ENCODE measurements around the gene CD1C.

CD1C gene

DNA sequence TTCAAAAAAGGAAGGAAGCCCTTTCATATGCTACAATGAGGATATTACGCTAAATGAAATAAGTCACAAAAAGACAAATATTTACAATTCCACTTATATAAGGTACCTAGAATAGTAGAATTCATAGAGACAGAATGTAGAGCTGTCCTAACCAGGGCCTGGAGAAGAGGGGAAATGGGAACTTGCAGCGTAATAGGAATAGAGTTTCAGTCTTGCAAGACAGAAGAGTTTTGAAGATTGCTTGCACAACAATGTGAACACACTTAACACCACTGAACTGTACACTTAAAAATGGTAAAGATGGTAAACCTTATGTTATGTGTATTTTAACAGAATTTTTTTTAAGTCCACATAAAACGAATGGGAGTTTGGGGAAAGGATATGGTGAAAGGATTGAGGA is 38.7 kb downstream of the CD1C start:
- Histone ChIP-seq H2BK15ac (replicated peaks; ENCODE audit: low read depth) (no peak overlapping the region), H3K23ac (ENCODE audit: low read length) (no peak overlapping the region), H3K36me3 (ENCODE audit: control insufficient read depth, insufficient read depth, low read length) (no peaks in the 10 kb centered on the region), H4K5ac (ENCODE audit: low read length) (no peak overlapping the region), H2BK5ac (ENCODE audit: low read length) (no peak overlapping the region), H3K79me1 (ENCODE audit: low read length) (no peaks in the 10 kb centered on the region), H3K27ac (ENCODE audit: low read depth, low read length) (no peak overlapping the region), H3K56ac (ENCODE audit: low read length) (no peak overlapping the region), H2AK5ac (ENCODE audit: low read length) (no peak overlapping the region), H3K9ac (ENCODE audit: low read length) (no peak overlapping the region), H3K4ac (ENCODE audit: low read depth, low read length) (no peak overlapping the region), H2BK120ac (ENCODE audit: low read depth, low read length) (no peak overlapping the region), H3K4me3 (ENCODE audit: low read length) (no peak overlapping the region), H4K8ac (ENCODE audit: low read depth, low read length) (no peak overlapping the region), H3K4me1 (ENCODE audit: control insufficient read depth, low read depth, low read length) (no peaks in the 10 kb centered on the region), H3K27me3 (ENCODE audit: insufficient read depth, low read length, poor library complexity) (no peaks in the 10 kb centered on the region), H3K4me2 (ENCODE audit: low read length) (no peak overlapping the region), H3K18ac (ENCODE audit: low read length) (no peak overlapping the region), H3K79me2 (ENCODE audit: control insufficient read depth, insufficient read depth, low read length) (no peaks in the 10 kb centered on the region)
- 100% methylated on average over 1 of the region's 3 CpGs for WGBS (ENCODE audit: extremely low coverage, insufficient coverage, low lambda C conversion rate)
- no peak for DNase-seq

DNA sequence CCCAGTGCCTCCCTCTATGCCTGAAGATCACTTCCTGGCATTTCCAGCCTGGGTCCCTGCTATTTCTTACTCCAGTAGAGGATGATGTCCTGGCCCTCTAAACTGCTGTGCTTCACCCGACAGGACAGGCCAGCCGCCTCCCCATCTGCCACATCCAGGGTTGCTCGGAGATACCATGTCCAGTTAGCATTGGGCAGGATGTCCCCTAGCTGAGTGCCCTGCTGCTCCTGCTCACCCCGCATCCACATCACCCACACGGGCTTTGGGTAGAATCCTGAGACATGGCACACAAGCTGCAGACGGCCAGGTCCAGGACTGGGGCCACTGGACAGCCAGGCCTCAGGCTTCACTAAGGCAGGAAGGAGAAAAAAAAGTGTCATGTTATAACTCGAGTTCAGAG is 39.6 kb downstream of the CD1C start:
- no peak for DNase-seq
- Histone ChIP-seq H2BK120ac (ENCODE audit: low read depth, low read length) (no peak overlapping the region), H3K36me3 (ENCODE audit: control insufficient read depth, insufficient read depth, low read length) (no peaks in the 10 kb centered on the region), H3K18ac (ENCODE audit: low read length) (no peak overlapping the region), H2BK15ac (replicated peaks; ENCODE audit: low read depth) (no peak overlapping the region), H3K79me1 (ENCODE audit: low read length) (no peaks in the 10 kb centered on the region), H3K27me3 (ENCODE audit: insufficient read depth, low read length, poor library complexity) (no peaks in the 10 kb centered on the region), H3K4me1 (ENCODE audit: control insufficient read depth, low read depth, low read length) (no peaks in the 10 kb centered on the region), H4K5ac (ENCODE audit: low read length) (no peak overlapping the region), H3K23ac (ENCODE audit: low read length) (no peak overlapping the region), H4K8ac (ENCODE audit: low read depth, low read length) (no peak overlapping the region), H3K9ac (ENCODE audit: low read length) (no peak overlapping the region), H3K4me3 (ENCODE audit: low read length) (no peak overlapping the region), H3K4me2 (ENCODE audit: low read length) (no peak overlapping the region), H3K27ac (ENCODE audit: low read depth, low read length) (no peak overlapping the region), H3K56ac (ENCODE audit: low read length) (no peak overlapping the region), H3K4ac (ENCODE audit: low read depth, low read length) (no peak overlapping the region), H2AK5ac (ENCODE audit: low read length) (no peak overlapping the region), H2BK5ac (ENCODE audit: low read length) (no peak overlapping the region), H3K79me2 (ENCODE audit: control insufficient read depth, insufficient read depth, low read length) (no peaks in the 10 kb centered on the region)
- no CpG with 5 or more reads among the region's 7 CpGs for WGBS (ENCODE audit: extremely low coverage, insufficient coverage, low lambda C conversion rate)

DNA sequence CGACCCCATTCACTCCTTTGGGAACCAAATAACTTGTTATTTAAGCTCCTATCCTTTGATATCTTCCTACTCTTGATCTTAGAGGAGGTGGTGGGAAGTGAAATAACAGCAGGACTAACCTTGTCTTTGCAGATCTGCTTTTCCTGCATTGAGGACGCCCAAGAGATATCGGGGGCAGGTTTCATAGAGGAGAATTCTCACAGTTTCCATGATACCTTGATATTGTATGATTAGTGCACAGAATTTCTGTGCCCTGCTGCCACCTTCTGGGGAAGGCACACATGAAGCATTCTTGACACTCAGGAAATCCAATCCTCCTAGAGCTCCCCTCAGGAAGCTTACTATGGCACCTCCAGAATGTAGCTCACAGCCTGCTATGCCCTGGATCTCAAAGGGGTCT is 40.0 kb downstream of the CD1C start:
- H2AK5ac ChIP-seq (ENCODE audit: low read length) = no peak overlapping the region
- no peaks in the 10 kb centered on the region for H3K27me3 ChIP-seq (ENCODE audit: insufficient read depth, low read length, poor library complexity)
- H3K36me3 ChIP-seq (ENCODE audit: control insufficient read depth, insufficient read depth, low read length) = no peaks in the 10 kb centered on the region
- H3K4me2 ChIP-seq (ENCODE audit: low read length) = no peak overlapping the region
- no peak overlapping the region for H2BK5ac ChIP-seq (ENCODE audit: low read length)
- no peak overlapping the region for H2BK15ac ChIP-seq (replicated peaks; ENCODE audit: low read depth)
- H3K56ac ChIP-seq (ENCODE audit: low read length) = no peak overlapping the region
- no peak overlapping the region for H3K27ac ChIP-seq (ENCODE audit: low read depth, low read length)
- H2BK120ac ChIP-seq (ENCODE audit: low read depth, low read length) = no peak overlapping the region
- no peak overlapping the region for H4K8ac ChIP-seq (ENCODE audit: low read depth, low read length)
- DNase-seq = peak; percentile 38
- no peaks in the 10 kb centered on the region for H3K4me1 ChIP-seq (ENCODE audit: control insufficient read depth, low read depth, low read length)
- no CpG with 5 or more reads among the region's 3 CpGs for WGBS (ENCODE audit: extremely low coverage, insufficient coverage, low lambda C conversion rate)
- no peaks in the 10 kb centered on the region for H3K79me1 ChIP-seq (ENCODE audit: low read length)
- no peak overlapping the region for H4K5ac ChIP-seq (ENCODE audit: low read length)
- no peak overlapping the region for H3K23ac ChIP-seq (ENCODE audit: low read length)
- H3K4me3 ChIP-seq (ENCODE audit: low read length) = no peak overlapping the region
- no peak overlapping the region for H3K4ac ChIP-seq (ENCODE audit: low read depth, low read length)
- no peak overlapping the region for H3K9ac ChIP-seq (ENCODE audit: low read length)
- no peaks in the 10 kb centered on the region for H3K79me2 ChIP-seq (ENCODE audit: control insufficient read depth, insufficient read depth, low read length)
- no peak overlapping the region for H3K18ac ChIP-seq (ENCODE audit: low read length)

DNA sequence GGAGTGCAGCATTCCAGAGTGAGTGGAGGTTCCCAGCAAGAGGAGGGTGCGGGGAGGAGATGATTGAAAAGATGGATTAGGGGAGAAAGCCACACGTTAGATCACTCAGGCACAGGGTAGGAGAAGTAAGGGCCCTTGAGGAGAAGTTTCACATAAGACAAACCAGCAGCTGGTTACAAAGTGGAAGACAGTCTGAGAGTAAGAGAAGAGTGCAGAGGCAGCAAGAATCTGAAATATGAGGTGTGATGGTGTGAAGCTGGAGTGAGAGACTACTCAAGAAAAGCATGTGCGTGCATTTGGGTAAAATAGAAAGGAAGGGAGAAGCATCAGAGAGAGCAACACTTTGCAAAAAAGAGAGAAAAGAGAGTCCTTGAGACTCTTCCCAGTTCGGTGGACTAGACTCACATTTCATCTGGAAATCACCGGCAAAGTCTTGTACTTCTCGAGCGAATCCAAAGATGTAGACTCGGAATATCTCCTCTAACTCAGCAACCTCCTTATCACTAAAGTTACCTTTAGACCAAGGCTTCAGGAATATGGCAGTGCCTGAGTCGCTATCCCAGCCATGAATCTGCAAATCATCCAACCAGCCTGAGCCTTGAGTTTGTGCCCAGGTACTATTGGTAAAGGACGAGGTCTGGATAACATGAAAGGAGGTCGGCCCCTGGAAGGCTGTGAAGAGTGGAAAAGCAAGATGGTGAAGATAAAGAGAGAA is 40.8 kb downstream of the CD1C start:
- Histone ChIP-seq H2BK5ac (ENCODE audit: low read length) (no peak overlapping the region), H3K4me3 (ENCODE audit: low read length) (no peak overlapping the region), H3K36me3 (ENCODE audit: control insufficient read depth, insufficient read depth, low read length) (no peaks in the 10 kb centered on the region), H2AK5ac (ENCODE audit: low read length) (no peak overlapping the region), H3K27me3 (ENCODE audit: insufficient read depth, low read length, poor library complexity) (no peaks in the 10 kb centered on the region), H3K18ac (ENCODE audit: low read length) (no peak overlapping the region), H3K79me2 (ENCODE audit: control insufficient read depth, insufficient read depth, low read length) (no peaks in the 10 kb centered on the region), H3K27ac (ENCODE audit: low read depth, low read length) (no peak overlapping the region), H3K4me1 (ENCODE audit: control insufficient read depth, low read depth, low read length) (no peaks in the 10 kb centered on the region), H2BK15ac (replicated peaks; ENCODE audit: low read depth) (no peak overlapping the region), H3K23ac (ENCODE audit: low read length) (no peak overlapping the region), H3K79me1 (ENCODE audit: low read length) (no peaks in the 10 kb centered on the region), H4K5ac (ENCODE audit: low read length) (no peak overlapping the region), H3K9ac (ENCODE audit: low read length) (no peak overlapping the region), H3K56ac (ENCODE audit: low read length) (no peak overlapping the region), H4K8ac (ENCODE audit: low read depth, low read length) (no peak overlapping the region), H2BK120ac (ENCODE audit: low read depth, low read length) (no peak overlapping the region), H3K4ac (ENCODE audit: low read depth, low read length) (no peak overlapping the region), H3K4me2 (ENCODE audit: low read length) (no peak overlapping the region)
- WGBS (ENCODE audit: extremely low coverage, insufficient coverage, low lambda C conversion rate) = no CpG with 5 or more reads among the region's 11 CpGs
- peak; percentile 1 for DNase-seq

DNA sequence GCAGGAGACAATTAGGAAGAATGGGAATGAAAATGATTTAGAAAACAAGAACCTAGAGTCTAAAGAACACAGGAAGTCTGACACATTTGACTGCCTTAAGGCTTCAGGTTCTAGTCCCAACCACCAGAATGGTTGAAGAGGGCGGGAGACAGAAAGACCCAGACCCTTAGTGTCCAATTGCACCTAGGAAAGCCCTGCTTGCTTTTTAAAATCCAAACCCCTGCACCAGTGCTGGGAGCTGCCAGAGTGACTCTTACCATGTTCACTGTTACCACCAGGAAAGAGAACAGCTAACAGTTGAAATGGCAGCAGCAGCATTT is 41.3 kb downstream of the CD1C start:
- Histone ChIP-seq H3K27ac (ENCODE audit: low read depth, low read length) (no peak overlapping the region), H3K36me3 (ENCODE audit: control insufficient read depth, insufficient read depth, low read length) (no peaks in the 10 kb centered on the region), H3K4me3 (ENCODE audit: low read length) (no peak overlapping the region), H3K27me3 (ENCODE audit: insufficient read depth, low read length, poor library complexity) (no peaks in the 10 kb centered on the region), H3K4me2 (ENCODE audit: low read length) (no peak overlapping the region), H3K79me1 (ENCODE audit: low read length) (no peaks in the 10 kb centered on the region), H4K8ac (ENCODE audit: low read depth, low read length) (no peak overlapping the region), H3K79me2 (ENCODE audit: control insufficient read depth, insufficient read depth, low read length) (no peaks in the 10 kb centered on the region), H2BK15ac (replicated peaks; ENCODE audit: low read depth) (no peak overlapping the region), H3K4ac (ENCODE audit: low read depth, low read length) (no peak overlapping the region), H3K4me1 (ENCODE audit: control insufficient read depth, low read depth, low read length) (no peaks in the 10 kb centered on the region), H2BK120ac (ENCODE audit: low read depth, low read length) (no peak overlapping the region), H3K18ac (ENCODE audit: low read length) (no peak overlapping the region), H4K5ac (ENCODE audit: low read length) (no peak overlapping the region), H2AK5ac (ENCODE audit: low read length) (no peak overlapping the region), H3K9ac (ENCODE audit: low read length) (no peak overlapping the region), H3K23ac (ENCODE audit: low read length) (no peak overlapping the region), H3K56ac (ENCODE audit: low read length) (no peak overlapping the region), H2BK5ac (ENCODE audit: low read length) (no peak overlapping the region)
- WGBS (ENCODE audit: extremely low coverage, insufficient coverage, low lambda C conversion rate) = no CpG with 5 or more reads among the region's 1 CpG
- no peak for DNase-seq

DNA sequence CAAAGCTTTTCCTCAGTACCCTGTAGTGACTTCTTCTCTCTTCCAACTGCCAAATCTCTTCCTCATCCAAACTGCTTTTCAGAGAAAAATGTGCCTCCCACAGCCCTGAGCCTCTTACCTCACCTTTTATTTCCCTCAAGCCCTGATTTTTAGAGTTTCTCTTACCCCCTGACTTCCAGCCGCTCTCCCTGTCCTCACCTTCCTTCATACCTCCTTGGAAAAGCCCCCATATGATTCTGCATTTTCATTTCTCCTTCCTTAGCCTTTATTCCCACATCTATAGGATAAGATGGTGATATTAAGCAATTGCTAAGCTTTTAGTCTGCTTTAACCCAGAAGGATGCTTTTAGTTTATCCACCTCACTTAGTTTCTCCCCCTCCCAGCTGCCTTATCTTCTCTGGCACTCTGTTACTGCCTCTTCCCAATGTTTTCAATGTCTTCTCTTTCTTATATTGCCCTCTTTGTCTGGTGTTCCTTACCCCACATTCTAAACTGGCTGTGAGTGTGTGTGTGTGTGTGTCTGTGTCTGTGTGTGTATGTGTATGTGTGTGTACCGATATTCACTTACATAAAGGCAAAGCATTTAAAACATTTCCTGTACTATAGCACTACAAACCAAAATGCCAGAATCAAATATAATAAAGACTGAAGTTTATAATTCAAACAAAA is 41.9 kb downstream of the CD1C start, which contains the start of gene CD1B:
CD1B (minus strand) TSS at position 51 of the 670 bp plus-strand sequence. CDS start 108 bp downstream, outside the sequence.
- Histone ChIP-seq H3K18ac (ENCODE audit: low read length) (no peak within 1 kb of the TSS), H3K4ac (ENCODE audit: low read depth, low read length) (no peak within 1 kb of the TSS), H4K8ac (ENCODE audit: low read depth, low read length) (no peak within 1 kb of the TSS), H3K27ac (ENCODE audit: low read depth, low read length) (no peak within 1 kb of the TSS), H2BK15ac (replicated peaks; ENCODE audit: low read depth) (no peak within 1 kb of the TSS), H2AK5ac (ENCODE audit: low read length) (no peak within 1 kb of the TSS), H2BK120ac (ENCODE audit: low read depth, low read length) (no peak within 1 kb of the TSS), H3K4me2 (ENCODE audit: low read length) (no peak within 1 kb of the TSS), H3K23ac (ENCODE audit: low read length) (no peak within 1 kb of the TSS), H3K36me3 (ENCODE audit: control insufficient read depth, insufficient read depth, low read length) (no peaks in the 10 kb centered on the region), H3K79me1 (ENCODE audit: low read length) (no peaks in the 10 kb centered on the region), H3K79me2 (ENCODE audit: control insufficient read depth, insufficient read depth, low read length) (no peaks in the 10 kb centered on the region), H4K5ac (ENCODE audit: low read length) (no peak within 1 kb of the TSS), H3K4me1 (ENCODE audit: control insufficient read depth, low read depth, low read length) (no peaks in the 10 kb centered on the region), H3K4me3 (ENCODE audit: low read length) (no peak within 1 kb of the TSS), H3K27me3 (ENCODE audit: insufficient read depth, low read length, poor library complexity) (no peaks in the 10 kb centered on the region), H3K9ac (ENCODE audit: low read length) (no peak within 1 kb of the TSS), H3K56ac (ENCODE audit: low read length) (no peak within 1 kb of the TSS), H2BK5ac (ENCODE audit: low read length) (no peak within 1 kb of the TSS)
- WGBS (ENCODE audit: extremely low coverage, insufficient coverage, low lambda C conversion rate) = no CpG with 5 or more reads among the region's 2 CpGs
- no peak for DNase-seq

Data from mesendoderm (in vitro differentiated cells).